Measurements from ENCODE around the gene RAD1. TPM values are rescaled to one million over a fixed set of nuclear protein-coding genes. Genes with fewer than 3 reads are reported as not detected.

The RAD1 gene
- total and polyA plus RNA-seq, 2 of the 8 experiments (the other 6 are each of a cell fraction or from before 2014, with no cell fraction given), result 15.1 to 37.3 TPM

DNA sequence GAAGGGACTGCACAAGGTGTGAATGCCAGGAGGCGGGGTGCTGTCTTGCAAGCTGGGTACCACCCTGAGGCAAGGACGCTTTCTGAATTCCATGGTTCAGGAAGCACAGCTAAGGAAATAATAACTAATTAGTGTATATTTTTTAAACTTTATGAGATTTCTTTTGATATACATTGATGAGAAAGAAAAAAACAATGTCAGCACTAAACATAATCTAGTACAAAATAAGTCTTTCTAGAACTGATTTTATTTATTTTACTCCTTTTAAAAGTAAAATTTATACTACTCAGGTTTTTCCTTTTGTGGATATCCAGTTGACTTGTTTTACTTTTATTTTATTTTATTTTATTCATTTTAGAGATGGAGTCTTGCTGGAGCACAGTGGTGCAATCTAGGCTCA is 17.6 kb upstream of the RAD1 start:
- Histone ChIP-seq H3K56ac (replicated peaks; ENCODE audit: insufficient read length, low read depth, low read length) (no peak overlapping the region), H3K4ac (replicated peaks; ENCODE audit: insufficient read length, low read depth, low read length) (no peak overlapping the region), H3K9ac (replicated peaks in 1 of 4; ENCODE audit: extremely low read depth in 1 of 4, low read depth in 3 of 4, low read length in 3 of 4) (no peak overlapping the region), H3K18ac (ENCODE audit: extremely low read depth, low read length) (no peak overlapping the region), H2BK12ac (ENCODE audit: low read depth, low read length) (no peak overlapping the region), H3K79me2 (ENCODE audit: control insufficient read depth in 1 of 2, insufficient read depth in 2 of 2, low read length in 2 of 2) (peaks cover 6 to 42% of the 10 kb centered on the region in 2 experiments; a peak in 3 of 4 replicates), H4K91ac (replicated peaks; ENCODE audit: insufficient read length, low read length) (no peak overlapping the region), H2BK15ac (ENCODE audit: low read length) (no peak overlapping the region), H3K27me3 (replicated peaks in 1 of 4; ENCODE audit: control insufficient read depth in 3 of 4, extremely low read depth in 1 of 4, insufficient read depth in 3 of 4, low read length in 3 of 4) (no peaks in the 10 kb centered on the region), H2BK5ac (ENCODE audit: low read depth, low read length) (no peak overlapping the region), H3K4me1 (replicated peaks in 1 of 4; ENCODE audit: control insufficient read depth in 3 of 4, insufficient read depth in 4 of 4, low read length in 3 of 4) (no peaks in the 10 kb centered on the region; a peak in 1 of 7 replicates), H3K79me1 (ENCODE audit: low read depth, low read length) (peaks cover 3% of the 10 kb centered on the region), H2BK20ac (ENCODE audit: low read length) (no peak overlapping the region), H3K27ac (ENCODE audit: low read depth, low read length) (no peak overlapping the region), H3K4me3 (ENCODE audit: extremely low read depth in 1 of 4, insufficient read depth in 2 of 4, low read depth in 3 of 4, low read length in 4 of 4) (no peak overlapping the region), H4K5ac (ENCODE audit: insufficient read length, low read depth, low read length) (no peak overlapping the region), H2BK120ac (replicated peaks; ENCODE audit: low read depth, low read length) (no peak overlapping the region), H2AK5ac (ENCODE audit: low read depth, low read length) (no peak overlapping the region), H3K23me2 (ENCODE audit: low read depth, low read length) (no peaks in the 10 kb centered on the region), H3K14ac (ENCODE audit: insufficient read length) (no peak overlapping the region), H3K23ac (ENCODE audit: insufficient read length) (no peak overlapping the region), H3K36me3 (ENCODE audit: control insufficient read depth in 2 of 4, insufficient read depth in 4 of 4, low read length in 3 of 4) (peaks cover 8 to 27% (median 17%) of the 10 kb centered on the region in 4 experiments), H3K4me2 (ENCODE audit: insufficient read depth in 1 of 2, low read depth in 2 of 2, low read length in 2 of 2) (no peak overlapping the region), H3K9me3 (ENCODE audit: insufficient read depth in 2 of 2, low read depth in 1 of 2, low read length in 1 of 2) (no peaks in the 10 kb centered on the region), H4K20me1 (replicated peaks in 1 of 2; ENCODE audit: control insufficient read depth in 1 of 2, insufficient read depth in 2 of 2, low read length in 2 of 2) (peaks cover 0 to 2% of the 10 kb centered on the region in 2 experiments), H4K8ac (ENCODE audit: extremely low read depth, insufficient read depth, low read length) (no peak overlapping the region), H2AFZ (ENCODE audit: low read length) (no peak overlapping the region)
- WGBS, 2 experiments (ENCODE audit: extremely low coverage in 1 of 2, insufficient coverage in 1 of 2, insufficient read length in 1 of 2, insufficient replicate concordance in 2 of 2, low coverage in 1 of 2, low lambda C conversion rate in 2 of 2, missing lambda C conversion rate in 1 of 2), result 96% methylated on average over 2 of the region's 2 CpGs; no CpG with 5 or more reads in 1 of the 2 experiments
- POLR2A ChIA-PET (ENCODE audit: partially characterized antibody), result interaction anchor here (1.9 kb wide), 1 partner anchor 15 kb away, joined by 5 read pairs; no protein-coding TSS in a partner anchor
- FAIRE-seq (no peak), DNase-seq (ENCODE audit: low read depth in 1 of 2, low spot score in 2 of 2) (no peak)
- CTCF ChIA-PET (ENCODE audit: partially characterized antibody), result no interaction called here
- TF ChIP-seq JUND (IDR thresholded peaks at IDR 0.05; ENCODE audit: low read length) (no peak), FOSL1 (IDR thresholded peaks at IDR 0.05; ENCODE audit: insufficient read depth, low read depth, low read length) (no peak), SRF (IDR thresholded peaks at IDR 0.05; ENCODE audit: low read depth, low read length) (no peak), HDAC2 (IDR thresholded peaks at IDR 0.05; ENCODE audit: borderline replicate concordance in 1 of 2, low read depth in 2 of 2, low read length in 2 of 2) (no peak), KDM5A (IDR thresholded peaks at IDR 0.05; ENCODE audit: low read length) (no peak), SAP30 (IDR thresholded peaks at IDR 0.05; ENCODE audit: insufficient read depth, insufficient replicate concordance, low read length) (no peak), CREB1 (IDR thresholded peaks at IDR 0.05) (no peak), CEBPB (IDR thresholded peaks at IDR 0.05; ENCODE audit: low read depth, low read length) (no peak), SP4 (IDR thresholded peaks at IDR 0.05; ENCODE audit: low read length) (no peak), MAFK (IDR thresholded peaks at IDR 0.05; ENCODE audit: low read depth, low read length) (no peak), GTF2F1 (IDR thresholded peaks at IDR 0.05; ENCODE audit: borderline replicate concordance, low read depth, low read length) (no peak), YY1 (IDR thresholded peaks at IDR 0.05; ENCODE audit: low read depth, low read length) (no peak), RAD21 (IDR thresholded peaks at IDR 0.05 in 1 of 2, conservative IDR thresholded peaks at IDR 0.05 in 1 of 2; ENCODE audit: low read depth in 2 of 2, low read length in 2 of 2) (no peak), PHF8 (conservative IDR thresholded peaks at IDR 0.05; ENCODE audit: low read depth, low read length) (no peak), CBX5 (IDR thresholded peaks at IDR 0.05; ENCODE audit: low read depth, low read length) (no peak)

All from H1 (cell line).